Gastrocnemius medialis (tissue), 4 donors: ENCODE results near the gene MYH9. TPM values are rescaled to one million over a fixed set of nuclear protein-coding genes. Genes with fewer than 3 reads are reported as not detected.

ENCODE experiments used
- ATAC-seq, 2 donors: fragments of 150-250 bp; one replicate each; pipeline ENCODE4 v1.9.1; 2016
- DNase-seq, 2 donors: peaks; one replicate each; pipeline ENCODE4 v3.0.0-alpha.2; 2019
- H3K27ac ChIP-seq, 4 donors: fragments of 200-600 bp; sonication (generic); 1 replicate in 1 of 4; 2 replicates in 3 of 4; pipeline ENCODE4 v1.5.1; 2016 to 2018; ENCODE audit warnings: mild to moderate bottlenecking in 2 of 4, moderate library complexity in 1 of 4
- H3K27me3 ChIP-seq, 3 donors: fragments of 200-600 bp; sonication (generic) in 2 of 3; 1 replicate in 1 of 3; 2 replicates in 2 of 3; pipeline versions ENCODE4 v1.5.1 to v1.6.0; 2016 to 2019; ENCODE audit warnings: mild to moderate bottlenecking in 1 of 3, moderate library complexity in 1 of 3
- H3K36me3 ChIP-seq, 2 donors: fragments of 200-600 bp; sonication (generic) in 1 of 2; one replicate each; pipeline ENCODE4 v1.5.1; 2017 to 2018
- H3K4me1 ChIP-seq, 2 donors: fragments of 200-600 bp; sonication (generic) in 1 of 2; one replicate each; pipeline ENCODE4 v1.5.1; 2016 to 2017; ENCODE audit warnings: mild to moderate bottlenecking in 2 of 2
- H3K4me3 ChIP-seq, 4 donors: fragments of 200-600 bp; sonication (generic) in 3 of 4; 1 replicate in 1 of 4; 2 replicates in 3 of 4; pipeline ENCODE4 v1.5.1; 2016 to 2019; ENCODE audit warnings: mild to moderate bottlenecking in 2 of 4
- H3K9me3 ChIP-seq, 3 donors: fragments of 200-600 bp; sonication (generic) in 2 of 3; 1 replicate in 1 of 3; 2 replicates in 2 of 3; pipeline ENCODE4 v1.5.1; 2016 to 2019
- CTCF ChIP-seq, 5 experiments: fragments of 450-650 bp in 3 of 5; fragments of 200-600 bp in 2 of 5; sonication (generic) in 2 of 5; IDR thresholded peaks in 4 of 5; conservative IDR thresholded peaks in 1 of 5; 1 replicate in 4 of 5; 2 replicates in 1 of 5; pipeline ENCODE4 v1.5.1; 2016 to 2019; ENCODE audit warnings: antibody characterized with exemption in 5 of 5, mild to moderate bottlenecking in 3 of 5, moderate library complexity in 3 of 5
- POLR2A ChIP-seq, 2 donors: fragments of 450-650 bp; IDR thresholded peaks; one replicate each; pipeline ENCODE4 v1.6.1; 2017; ENCODE audit warnings: antibody characterized with exemption in 2 of 2, mild to moderate bottlenecking in 2 of 2, moderate library complexity in 2 of 2
- in situ Hi-C, 4 donors: fragments of 200-750 bp; cut with MboI; loops; one replicate each; pipeline versions ENCODE4 v1.15.0 to v1.8.0; 2017; ENCODE audit warnings: low sequenced_read_pairs in 4 of 4
- intact Hi-C: fragments of 100-400 bp; cut with DNase I; formaldehyde crosslinking; loops from one replicate; pipeline ENCODE4 v1.15.1; 2023; ENCODE audit warnings: low total_unique reads
- total RNA-seq, 4 donors: library from RNA; depleted of rRNA; stranded (reverse); fragments of >200 nt; gene quantifications; one replicate each; pipeline versions ENCODE4 v1.1.0 to v1.2.3, GENCODE V29; 2016

The MYH9 gene
- total RNA-seq, 4 donors from 2014 or later, result 38.9 to 115 (median 104) TPM

GRCh38 chr22:36419912-36420882 is 32.4 kb upstream of the MYH9 start:
- intact Hi-C loops (no loop called here), in situ Hi-C loops (no loop called here)
- peaks cover 0 to 5% of the 10 kb centered on the region in 2 donors for H3K4me1 ChIP-seq
- peak overlapping the region in 3 of 4 donors; percentile 23 to 30 (median 30) for H3K4me3 ChIP-seq
- DNase-seq (peak in 1 of 2 donors; percentile 18), ATAC-seq (peak; percentile 38 to 53)
- no peaks in the 10 kb centered on the region for H3K27me3 ChIP-seq
- TF ChIP-seq POLR2A (IDR thresholded peaks at IDR 0.05) (no peak), CTCF (IDR thresholded peaks at IDR 0.05 in 4 of 5, conservative IDR thresholded peaks at IDR 0.05 in 1 of 5) (no peak)
- no peaks in the 10 kb centered on the region for H3K9me3 ChIP-seq
- peak overlapping the region; percentile 60 to 77 (median 68) for H3K27ac ChIP-seq
- no peaks in the 10 kb centered on the region for H3K36me3 ChIP-seq

GRCh38 chr22:36419177-36419911 is 31.6 kb upstream of the MYH9 start:
- in situ Hi-C loops (no loop called here), intact Hi-C loops (no loop called here)
- H3K27me3 ChIP-seq, result no peaks in the 10 kb centered on the region
- ATAC-seq (peak; percentile 43 to 70), DNase-seq (peak in 1 of 2 donors; percentile 26)
- no peaks in the 10 kb centered on the region for H3K9me3 ChIP-seq
- H3K4me3 ChIP-seq, result peak overlapping the region; percentile 9 to 30 (median 26)
- peaks cover 0 to 5% of the 10 kb centered on the region in 2 donors for H3K4me1 ChIP-seq
- H3K36me3 ChIP-seq, result no peaks in the 10 kb centered on the region
- TF ChIP-seq POLR2A (IDR thresholded peaks at IDR 0.05), result no peak
- TF ChIP-seq CTCF (IDR thresholded peaks at IDR 0.05 in 4 of 5, conservative IDR thresholded peaks at IDR 0.05 in 1 of 5), result no peak
- H3K27ac ChIP-seq, result peak overlapping the region; percentile 60 to 77 (median 68)

- DNase-seq, result no peak
- no peak for TF ChIP-seq POLR2A (IDR thresholded peaks at IDR 0.05)
- TF ChIP-seq CTCF (IDR thresholded peaks at IDR 0.05 in 4 of 5, conservative IDR thresholded peaks at IDR 0.05 in 1 of 5), result no peak
- H3K4me3 ChIP-seq, result no peak overlapping the region
- in situ Hi-C loops, result no loop called here
- peaks cover 0 to 5% of the 10 kb centered on the region in 2 donors for H3K4me1 ChIP-seq
- ATAC-seq, result no peak
- intact Hi-C loops, result no loop called here
- no peaks in the 10 kb centered on the region for H3K27me3 ChIP-seq
- H3K9me3 ChIP-seq, result no peaks in the 10 kb centered on the region
- H3K27ac ChIP-seq, result no peak overlapping the region
- H3K36me3 ChIP-seq, result no peaks in the 10 kb centered on the region
Measured at GRCh38 chr22:36417281-36417686, 29.5 kb upstream of the MYH9 start.

GRCh38 chr22:36415415-36416168 is 27.8 kb upstream of the MYH9 start:
- no peak for ATAC-seq
- Histone ChIP-seq H3K27ac (no peak overlapping the region), H3K4me3 (no peak overlapping the region), H3K4me1 (peaks cover 0 to 5% of the 10 kb centered on the region in 2 donors), H3K27me3 (no peaks in the 10 kb centered on the region), H3K36me3 (no peaks in the 10 kb centered on the region), H3K9me3 (no peaks in the 10 kb centered on the region)
- in situ Hi-C loops, result no loop called here
- no peak for TF ChIP-seq CTCF (IDR thresholded peaks at IDR 0.05 in 4 of 5, conservative IDR thresholded peaks at IDR 0.05 in 1 of 5)
- TF ChIP-seq POLR2A (IDR thresholded peaks at IDR 0.05), result no peak
- DNase-seq, result no peak
- intact Hi-C loops, result no loop called here
